HG03095 (cell line): ENCODE measurements around the gene PHIP.

Experiments used
- ATAC-seq: cut with Tn5 transposase; IDR thresholded peaks from one replicate; pipeline ENCODE4 v1.9.1; 2021; ENCODE audit warnings: moderate library complexity; ENCODE audit not compliant: unreplicated experiment

The PHIP gene

GRCh38 chr6:79011940-79012339 lies 66.1 kb downstream of the PHIP start:
- no peak for ATAC-seq

GRCh38 chr6:79010422-79010821 lies 67.6 kb downstream of the PHIP start:
- ATAC-seq: no peak

- no peak for ATAC-seq
Measured at GRCh38 chr6:79009819-79010218, 68.2 kb downstream of the PHIP start.

GRCh38 chr6:79005497-79005896 lies 72.6 kb downstream of the PHIP start:
- ATAC-seq: no peak

- no peak for ATAC-seq
Measured at GRCh38 chr6:79005024-79005423, 73.0 kb downstream of the PHIP start.

GRCh38 chr6:79004239-79004638 lies 73.8 kb downstream of the PHIP start:
- no peak for ATAC-seq

- ATAC-seq: no peak
Measured at GRCh38 chr6:79001415-79001814, 76.6 kb downstream of the PHIP start.

GRCh38 chr6:78999737-79000136 lies 78.3 kb downstream of the PHIP start:
- ATAC-seq: no peak

- no peak for ATAC-seq
Measured at GRCh38 chr6:78995946-78996345, 82.1 kb downstream of the PHIP start.

- ATAC-seq: no peak
Measured at GRCh38 chr6:78995346-78995745, 82.7 kb downstream of the PHIP start.

- no peak for ATAC-seq
Measured at GRCh38 chr6:78993955-78994354, 84.1 kb downstream of the PHIP start.

GRCh38 chr6:78989191-78989590 lies 88.9 kb downstream of the PHIP start:
- no peak for ATAC-seq

- ATAC-seq: no peak
Measured at GRCh38 chr6:78986161-78986560, 91.9 kb downstream of the PHIP start.

GRCh38 chr6:78984225-78984950 lies 93.7 kb downstream of the PHIP start:
- no peak for ATAC-seq

GRCh38 chr6:78967191-78967590 lies 110.9 kb downstream of the PHIP start:
- no peak for ATAC-seq

GRCh38 chr6:78966542-78966941 lies 111.5 kb downstream of the PHIP start:
- no peak for ATAC-seq

- ATAC-seq: no peak
Measured at GRCh38 chr6:78962448-78962847, 115.6 kb downstream of the PHIP start.

- no peak for ATAC-seq
Measured at GRCh38 chr6:78954740-78955139, 123.3 kb downstream of the PHIP start.

- ATAC-seq: no peak
Measured at GRCh38 chr6:78953798-78954197, 124.3 kb downstream of the PHIP start.

GRCh38 chr6:78952362-78952761 lies 125.7 kb downstream of the PHIP start:
- ATAC-seq: no peak

- no peak for ATAC-seq
Measured at GRCh38 chr6:78948785-78949184, 129.3 kb downstream of the PHIP start.

GRCh38 chr6:78947962-78948361 lies 130.1 kb downstream of the PHIP start:
- no peak for ATAC-seq

GRCh38 chr6:78947529-78947928 lies 130.5 kb downstream of the PHIP start:
- no peak for ATAC-seq
